GM10266 (cell line): ENCODE data around the gene FAM78A.

Experiments used
- DNase-seq: peaks from one replicate; pipeline ENCODE4 v3.0.0; 2012; ENCODE audit errors: extremely low spot score
- TF ChIP-seq, protein P1 (sequence below): IDR thresholded peaks from 2 replicates; pipeline ENCODE4 v1.5.1; 2012; ENCODE audit warnings: mild to moderate bottlenecking, low read depth; ENCODE audit not compliant: control insufficient read depth, insufficient read depth; ENCODE audit errors: missing control alignments

FAM78A gene

DNA sequence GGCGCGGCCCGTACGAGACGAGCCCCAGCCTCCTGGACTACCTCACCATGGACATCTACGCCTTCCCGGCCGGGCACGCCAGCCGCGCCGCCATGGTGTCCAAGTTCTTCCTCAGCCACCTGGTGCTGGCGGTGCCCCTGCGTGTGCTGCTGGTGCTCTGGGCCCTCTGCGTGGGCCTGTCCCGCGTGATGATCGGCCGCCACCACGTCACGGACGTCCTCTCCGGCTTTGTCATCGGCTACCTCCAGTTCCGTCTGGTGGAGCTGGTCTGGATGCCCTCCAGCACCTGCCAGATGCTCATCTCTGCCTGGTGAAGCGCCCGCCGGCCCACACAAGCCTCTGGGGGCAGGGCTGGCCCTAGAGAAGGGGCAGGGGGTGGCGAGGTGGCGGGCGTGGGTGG, 31.7 kb upstream of the FAM78A start:
- TF ChIP-seq, protein P1, sequence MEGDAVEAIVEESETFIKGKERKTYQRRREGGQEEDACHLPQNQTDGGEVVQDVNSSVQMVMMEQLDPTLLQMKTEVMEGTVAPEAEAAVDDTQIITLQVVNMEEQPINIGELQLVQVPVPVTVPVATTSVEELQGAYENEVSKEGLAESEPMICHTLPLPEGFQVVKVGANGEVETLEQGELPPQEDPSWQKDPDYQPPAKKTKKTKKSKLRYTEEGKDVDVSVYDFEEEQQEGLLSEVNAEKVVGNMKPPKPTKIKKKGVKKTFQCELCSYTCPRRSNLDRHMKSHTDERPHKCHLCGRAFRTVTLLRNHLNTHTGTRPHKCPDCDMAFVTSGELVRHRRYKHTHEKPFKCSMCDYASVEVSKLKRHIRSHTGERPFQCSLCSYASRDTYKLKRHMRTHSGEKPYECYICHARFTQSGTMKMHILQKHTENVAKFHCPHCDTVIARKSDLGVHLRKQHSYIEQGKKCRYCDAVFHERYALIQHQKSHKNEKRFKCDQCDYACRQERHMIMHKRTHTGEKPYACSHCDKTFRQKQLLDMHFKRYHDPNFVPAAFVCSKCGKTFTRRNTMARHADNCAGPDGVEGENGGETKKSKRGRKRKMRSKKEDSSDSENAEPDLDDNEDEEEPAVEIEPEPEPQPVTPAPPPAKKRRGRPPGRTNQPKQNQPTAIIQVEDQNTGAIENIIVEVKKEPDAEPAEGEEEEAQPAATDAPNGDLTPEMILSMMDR = no peak
- DNase-seq = no peak

GRCh38 chr9:131306397-131307004, 30.2 kb upstream of the FAM78A start:
- TF ChIP-seq, protein P1 = no peak
- no peak for DNase-seq

DNA sequence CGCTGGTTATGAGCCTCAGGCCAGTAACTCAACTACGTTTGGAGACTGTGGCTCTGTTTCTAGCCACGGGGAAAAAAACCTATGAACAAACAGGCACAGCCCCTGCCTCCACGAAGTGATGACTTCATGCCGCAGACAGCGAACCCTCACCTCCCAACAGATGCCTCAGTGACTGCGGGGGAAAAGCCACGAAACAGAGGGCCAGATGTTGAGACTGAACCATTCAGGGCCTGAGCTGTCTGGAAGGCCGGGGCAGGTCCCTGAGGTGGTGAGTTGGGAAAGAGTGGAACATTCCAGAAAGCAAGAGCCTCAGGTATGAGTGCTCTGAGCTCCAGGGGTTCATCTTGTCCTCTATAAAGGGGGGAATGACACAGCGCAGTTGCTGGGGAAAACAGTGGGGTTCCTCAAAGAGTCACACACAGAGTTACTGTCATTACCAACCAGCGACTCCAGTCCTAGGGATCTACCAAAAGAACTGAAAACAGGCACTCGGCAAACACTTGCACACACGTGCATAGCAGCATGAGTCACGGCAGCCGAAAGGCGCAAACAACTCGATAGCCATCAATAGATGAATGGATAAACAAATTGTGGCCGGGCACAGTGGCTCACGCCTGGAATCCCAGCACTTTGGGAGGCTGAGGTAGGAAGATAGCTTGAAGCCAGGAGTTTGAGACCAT, 28.5 kb upstream of the FAM78A start:
- no peak for DNase-seq

GRCh38 chr9:131303381-131304321, 27.3 kb upstream of the FAM78A start:
- TF ChIP-seq, protein P1 = no peak
- DNase-seq = no peak

More for the DNA sequence above, 28.5 kb upstream of the FAM78A start:
- TF ChIP-seq, protein P1 = no peak

DNA sequence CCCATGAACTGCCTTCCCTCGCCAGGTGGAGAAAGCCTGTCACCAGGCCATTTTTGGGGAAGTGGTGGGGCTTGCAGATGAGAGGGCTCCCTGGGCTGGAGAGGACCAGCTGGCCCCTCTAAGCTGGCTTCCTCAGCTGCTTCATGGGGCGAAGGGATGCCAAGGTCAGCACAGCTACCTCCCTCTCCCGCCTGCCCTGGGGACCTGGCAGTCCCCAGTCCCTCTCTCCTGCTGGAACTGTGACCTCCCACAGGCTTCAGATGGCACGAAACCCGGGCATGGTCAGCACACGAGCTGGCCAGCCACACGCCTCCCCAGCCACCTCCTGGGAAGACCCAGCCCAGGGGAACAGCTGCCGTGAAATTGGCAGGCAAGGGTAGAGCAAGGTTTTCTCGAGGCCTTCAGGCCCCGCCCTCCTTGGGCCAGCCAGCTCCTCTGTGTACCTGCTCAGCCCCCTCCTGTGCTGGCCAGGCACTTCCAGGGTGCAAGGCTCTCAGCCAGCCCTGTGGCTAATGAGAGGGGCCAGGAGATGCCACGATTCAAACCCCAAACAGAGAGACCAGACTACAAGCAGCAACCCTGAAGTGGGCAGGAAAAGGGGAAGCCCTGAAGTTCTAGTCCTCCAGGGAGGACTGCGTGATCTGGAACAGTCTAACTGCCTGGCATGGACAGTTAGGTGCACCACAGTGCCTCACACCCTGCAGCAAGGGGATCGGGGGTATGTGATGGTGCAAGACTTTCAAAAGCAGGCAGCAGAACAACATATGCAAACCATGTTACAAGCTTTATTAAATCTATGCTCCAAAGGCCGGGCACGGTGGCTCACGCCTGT, 26.1 kb upstream of the FAM78A start:
- TF ChIP-seq, protein P1 = no peak
- no peak for DNase-seq

- TF ChIP-seq, protein P1 = no peak
- no peak for DNase-seq
Measured at GRCh38 chr9:131300444-131300843, 24.1 kb upstream of the FAM78A start.
